K562 (cell line): ENCODE measurements around the gene ECSIT. TPM values are rescaled to one million over a fixed set of nuclear protein-coding genes. Genes with fewer than 3 reads are reported as not detected.
A peak's percentile ranks its signal among the peaks of the same experiment; 100 is the strongest.

Source experiments
- ATAC-seq: fragments of 200-7000 bp; cut with Tn5 transposase; 3 replicates; pipeline ENCODE4 v1.9.1; 2020; ENCODE audit warnings: moderate library complexity
- BruUV-seq: library from RNA; stranded (reverse); fragments of 400-500 nt; replicated peaks from 2 replicates; lab custom pipeline; 2021; lab: Mats Ljungman, UMichigan
- CTCF ChIA-PET: fragments of 300-600 bp; formaldehyde crosslinking; extraction: SDS; loops from one replicate; lab custom pipeline; 2021; ENCODE audit warnings: low intra/inter-chr PET ratio; lab: Yijun Ruan, JAX
- POLR2A ChIA-PET: fragments of 300-600, 350-650 bp; sonication (Branson Sonifier 250); formaldehyde crosslinking; extraction: SDS; loops from one replicate; lab custom pipeline; 2021; ENCODE audit warnings: antibody characterized with exemption, inconsistent platforms; lab: Yijun Ruan, JAX
- DNase-seq, 4 experiments: peaks; one replicate each; pipeline versions ENCODE4 v3.0.0 to v3.0.0-alpha.2; 2011 to 2018; ENCODE audit warnings: low spot score in 3 of 4, mixed read lengths in 3 of 4; ENCODE audit errors: extremely low read depth in 1 of 4
- FAIRE-seq: peaks from 2 replicates; lab custom pipeline; 2011; peaks lifted over from hg19 to GRCh38; lab: Jason Lieb, UNC
- H2AFZ ChIP-seq: 2 replicates; pipeline ENCODE4 v1.6.0; 2011; ENCODE audit warnings: low read depth, low read length, control low read depth, inconsistent platforms
- H3K27ac ChIP-seq: fragments of 200-600 bp; 3 replicates; pipeline ENCODE4 v1.8.0; 2011; ENCODE audit warnings: low read depth, mild to moderate bottlenecking, control low read depth, inconsistent platforms, low read length, moderate library complexity, mixed read lengths; ENCODE audit errors: extremely low read depth
- H3K27me3 ChIP-seq, 2 experiments: fragments of 300-600 bp in 1 of 2; 2 replicates in 1 of 2; 3 replicates in 1 of 2; pipeline versions ENCODE4 v1.6.0 to v1.8.0; 2011; ENCODE audit warnings: inconsistent platforms in 2 of 2, low read length in 2 of 2, mild to moderate bottlenecking in 1 of 2, mixed read lengths in 1 of 2, moderate library complexity in 1 of 2; ENCODE audit not compliant: control insufficient read depth in 2 of 2, insufficient read depth in 2 of 2
- H3K36me3 ChIP-seq: fragments of 300-600 bp; 3 replicates; pipeline ENCODE4 v1.8.0; 2011; ENCODE audit warnings: mild to moderate bottlenecking, low read length, inconsistent platforms; ENCODE audit not compliant: control insufficient read depth, insufficient read depth
- H3K4me1 ChIP-seq, 2 experiments: fragments of 200-600 bp in 1 of 2; replicated peaks in 1 of 2; 2 replicates in 1 of 2; 3 replicates in 1 of 2; pipeline versions ENCODE4 v1.5.1 to v1.8.0; 2011; ENCODE audit warnings: inconsistent platforms in 2 of 2, low read length in 2 of 2, mild to moderate bottlenecking in 1 of 2, mixed read lengths in 1 of 2, moderate library complexity in 1 of 2; ENCODE audit not compliant: control insufficient read depth in 2 of 2, insufficient read depth in 2 of 2
- H3K4me2 ChIP-seq: 2 replicates; pipeline ENCODE4 v1.6.1; 2011; ENCODE audit warnings: low read length, control low read depth, inconsistent platforms, mixed read lengths; ENCODE audit not compliant: insufficient read depth
- H3K4me3 ChIP-seq: fragments of 200-600 bp; sonication (generic), shearing (Covaris generic); 2 replicates; pipeline ENCODE4 v1.5.1; 2016; ENCODE audit warnings: control low read depth, inconsistent platforms
- H3K79me2 ChIP-seq: fragments of 200-600 bp; 3 replicates; pipeline ENCODE4 v1.8.0; 2011; ENCODE audit warnings: low read length, inconsistent platforms; ENCODE audit not compliant: control insufficient read depth, insufficient read depth
- H3K9ac ChIP-seq, 2 experiments: 2 replicates each; pipeline versions ENCODE4 v1.6.0 to v1.6.1; 2011; ENCODE audit warnings: low read depth in 2 of 2, low read length in 2 of 2, control low read depth in 1 of 2, inconsistent platforms in 1 of 2, mild to moderate bottlenecking in 1 of 2, mixed read lengths in 1 of 2; ENCODE audit not compliant: insufficient read depth in 1 of 2
- H3K9me1 ChIP-seq: one replicate; pipeline ENCODE4 v1.6.0; 2011; ENCODE audit warnings: inconsistent platforms, mild to moderate bottlenecking, low read length, moderate library complexity; ENCODE audit not compliant: control insufficient read depth, insufficient read depth
- H3K9me3 ChIP-seq: replicated peaks from 2 replicates; pipeline ENCODE4 v1.5.1; 2011; ENCODE audit warnings: low read depth, low read length, inconsistent platforms; ENCODE audit not compliant: control insufficient read depth, insufficient read depth
- H4K20me1 ChIP-seq: replicated peaks from 2 replicates; pipeline ENCODE4 v1.6.1; 2011; ENCODE audit warnings: low read length, inconsistent platforms, mixed read lengths; ENCODE audit not compliant: control insufficient read depth, insufficient read depth
- CBX8 ChIP-seq: fragments of 200-600 bp; sonication (generic); IDR thresholded peaks from 2 replicates; pipeline ENCODE4 v1.6.1; 2012; ENCODE audit warnings: borderline replicate concordance, mixed run types, low read depth, mild to moderate bottlenecking, moderate library complexity, mixed read lengths, low read length, control low read depth, inconsistent platforms; ENCODE audit not compliant: poor library complexity, severe bottlenecking; ENCODE audit errors: extremely low read depth
- ESRRB ChIP-seq: fragments of 250-450 bp; sonication (Bioruptor Pico); IDR thresholded peaks from 2 replicates; pipeline ENCODE4 v1.5.0; 2020; ENCODE audit warnings: mild to moderate bottlenecking, moderate library complexity, borderline replicate concordance
- ETS2 ChIP-seq: IDR thresholded peaks from 2 replicates; pipeline ENCODE4 v1.6.1; 2016; ENCODE audit warnings: borderline replicate concordance, missing genetic modification characterization, mild to moderate bottlenecking, moderate library complexity, missing compliant biosample characterization; ENCODE audit not compliant: poor library complexity, severe bottlenecking
- FOXJ2 ChIP-seq: fragments of 200-800 bp; sonication (Bioruptor generic); IDR thresholded peaks from 2 replicates; pipeline ENCODE4 v1.6.1; 2016; ENCODE audit warnings: missing genetic modification characterization, missing compliant biosample characterization
- KAT7 ChIP-seq: sonication (generic); formaldehyde crosslinking; IDR thresholded peaks from 2 replicates; pipeline ENCODE4 v1.8.0; 2022; ENCODE audit warnings: missing genetic modification reagents, mild to moderate bottlenecking, borderline replicate concordance
- KDM4B ChIP-seq, 2 experiments: fragments of 450-650 bp in 1 of 2; sonication (generic) in 1 of 2; IDR thresholded peaks; 2 replicates each; pipeline ENCODE4 v1.6.1; 2016 to 2017; ENCODE audit warnings: borderline replicate concordance in 2 of 2, antibody characterized with exemption in 1 of 2, low read depth in 1 of 2, mild to moderate bottlenecking in 1 of 2
- MAFK ChIP-seq: IDR thresholded peaks from 2 replicates; pipeline ENCODE4 v1.6.1; 2011; ENCODE audit warnings: low read length, improper control_type of control experiment
- RB1 ChIP-seq: fragments of 450-650 bp; IDR thresholded peaks from 2 replicates; pipeline ENCODE4 v1.6.1; 2017; ENCODE audit warnings: low read depth, mild to moderate bottlenecking
- RBM39 ChIP-seq: fragments of 200-400 bp; formaldehyde crosslinking; optimal IDR thresholded peaks from 2 replicates; pipeline ENCODE3; 2018; ENCODE audit warnings: low read depth, low read length
- RFX1 ChIP-seq: fragments of 450-650 bp; IDR thresholded peaks from 2 replicates; pipeline ENCODE4 v1.6.1; 2016; ENCODE audit warnings: mild to moderate bottlenecking, moderate library complexity
- SRF ChIP-seq, 2 experiments: fragments of 250-450, 450-650 bp in 1 of 2; sonication (Bioruptor Pico) in 1 of 2; sonication (generic) in 1 of 2; formaldehyde crosslinking; IDR thresholded peaks; 2 replicates each; pipeline versions ENCODE4 v1.5.0 to v1.5.1; 2020 to 2022; ENCODE audit warnings: mild to moderate bottlenecking in 1 of 2, missing genetic modification reagents in 1 of 2
- ZKSCAN3 ChIP-seq: fragments of 250-450 bp; sonication (Bioruptor Pico); IDR thresholded peaks from 2 replicates; pipeline ENCODE4 v1.4.0; 2020
- ZNF134 ChIP-seq: fragments of 250-450 bp; sonication (Bioruptor Pico); conservative IDR thresholded peaks from 2 replicates; pipeline ENCODE4 v1.4.0; 2020
- ZNF212 ChIP-seq: fragments of 450-650 bp; formaldehyde crosslinking; IDR thresholded peaks from 2 replicates; pipeline ENCODE4 v1.4.0; 2020; ENCODE audit warnings: mild to moderate bottlenecking
- ZNF41 ChIP-seq: fragments of 250-450 bp; sonication (Bioruptor Pico); conservative IDR thresholded peaks from 2 replicates; pipeline ENCODE4 v1.4.0; 2020; ENCODE audit warnings: mild to moderate bottlenecking
- WGBS: fragments of 100-300 bp; shearing (Covaris generic); methylation state at CpG from one replicate; pipeline ENCODE4 v1.1.6; 2016; ENCODE audit warnings: low coverage, mixed read lengths; ENCODE audit not compliant: insufficient coverage; ENCODE audit errors: missing lambda C conversion rate; 5-methylcytosine and 5-hydroxymethylcytosine counted together
- in situ Hi-C: fragments of 300-500 bp; cut with MboI; formaldehyde crosslinking; loops from 4 replicates; pipeline ENCODE4 v1.15.0; 2018; ENCODE audit warnings: inconsistent platforms, mixed read lengths
- intact Hi-C: fragments of 100-400 bp; cut with micrococcal nuclease; formaldehyde crosslinking; loops from 2 replicates; pipeline ENCODE4 v1.14.2; 2022
- polyA plus RNA-seq, 8 experiments: library from polyadenylated mRNA; depleted of rRNA in 4 of 8; stranded (reverse) in 5 of 8; unstranded in 3 of 8; fragments of >200 nt; fragmentation: Nextera tagmentation in 2 of 8; fragmentation: Illumina TruSeq in 1 of 8; extraction: Ambion mirVana in 2 of 8; extraction: Trizol in 1 of 8; gene quantifications; 2 replicates each; pipeline versions ENCODE4 v1.2.1 to v1.2.3, GENCODE V29; 2011 to 2014; ENCODE audit warnings: inconsistent platforms in 1 of 8, missing spikeins in 1 of 8
- total RNA-seq, 7 experiments: library from RNA; depleted of rRNA in 6 of 7; stranded (reverse); fragments of >200 nt in 6 of 7; fragmentation: Illumina TruSeq in 2 of 7; extraction: Trizol in 2 of 7; gene quantifications; 2 replicates each; pipeline versions ENCODE4 v1.2.1 to v1.2.3, GENCODE V29; 2011 to 2021; ENCODE audit warnings: low replicate concordance in 1 of 7
- TF ChIP-seq, protein P1 (sequence below): fragments of 200-800 bp; sonication (Bioruptor generic); IDR thresholded peaks from 2 replicates; pipeline ENCODE4 v1.6.1; 2017; ENCODE audit warnings: missing genetic modification characterization, missing compliant biosample characterization
- TF ChIP-seq, protein P2 (sequence below): IDR thresholded peaks from 3 replicates; pipeline ENCODE4 v1.6.1; 2011; ENCODE audit warnings: borderline replicate concordance, mild to moderate bottlenecking, moderate library complexity; ENCODE audit not compliant: insufficient read length; ENCODE audit errors: extremely low read depth

Gene ECSIT
- total and polyA plus RNA-seq, 9 of the 15 experiments (the other 6 are each of a cell fraction or from before 2014, with no cell fraction given), result 1.1 to 82.5 (median 43.9) TPM

GRCh38 chr19:11505504-11506100, 23.3 kb downstream of the ECSIT start, which contains the start of gene ZNF653:
TSS of gene ZNF653 (minus strand) at chr19:11505839. CDS start at chr19:11505786, 53 bp downstream.
- TSS peak; percentile 44 for BruUV-seq
- TF ChIP-seq ZNF134 (CRISPR knock-in tag) (no peak), ZNF212 (CRISPR knock-in tag) (no peak), SRF (CRISPR knock-in tag; IDR thresholded peaks at IDR 0.05) (no peak), RBM39 (no peak), MAFK (no peak), FOXJ2 (tag) (no peak), KAT7 (CRISPR knock-in tag) (no peak), RB1 (peak; percentile 56), CBX8 (no peak), RFX1 (peak; percentile 88), ESRRB (CRISPR knock-in tag) (no peak), KDM4B (IDR thresholded peaks at IDR 0.05; ENCODE audit: borderline replicate concordance in 2 of 2, low read depth in 1 of 2) (no peak), ZKSCAN3 (no peak), ZNF41 (CRISPR knock-in tag) (no peak), ETS2 (tag) (no peak)
- TF ChIP-seq, protein P1, sequence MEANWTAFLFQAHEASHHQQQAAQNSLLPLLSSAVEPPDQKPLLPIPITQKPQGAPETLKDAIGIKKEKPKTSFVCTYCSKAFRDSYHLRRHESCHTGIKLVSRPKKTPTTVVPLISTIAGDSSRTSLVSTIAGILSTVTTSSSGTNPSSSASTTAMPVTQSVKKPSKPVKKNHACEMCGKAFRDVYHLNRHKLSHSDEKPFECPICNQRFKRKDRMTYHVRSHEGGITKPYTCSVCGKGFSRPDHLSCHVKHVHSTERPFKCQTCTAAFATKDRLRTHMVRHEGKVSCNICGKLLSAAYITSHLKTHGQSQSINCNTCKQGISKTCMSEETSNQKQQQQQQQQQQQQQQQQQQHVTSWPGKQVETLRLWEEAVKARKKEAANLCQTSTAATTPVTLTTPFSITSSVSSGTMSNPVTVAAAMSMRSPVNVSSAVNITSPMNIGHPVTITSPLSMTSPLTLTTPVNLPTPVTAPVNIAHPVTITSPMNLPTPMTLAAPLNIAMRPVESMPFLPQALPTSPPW (CRISPR knock-in tag), result peak; percentile 70
- TF ChIP-seq, protein P2, sequence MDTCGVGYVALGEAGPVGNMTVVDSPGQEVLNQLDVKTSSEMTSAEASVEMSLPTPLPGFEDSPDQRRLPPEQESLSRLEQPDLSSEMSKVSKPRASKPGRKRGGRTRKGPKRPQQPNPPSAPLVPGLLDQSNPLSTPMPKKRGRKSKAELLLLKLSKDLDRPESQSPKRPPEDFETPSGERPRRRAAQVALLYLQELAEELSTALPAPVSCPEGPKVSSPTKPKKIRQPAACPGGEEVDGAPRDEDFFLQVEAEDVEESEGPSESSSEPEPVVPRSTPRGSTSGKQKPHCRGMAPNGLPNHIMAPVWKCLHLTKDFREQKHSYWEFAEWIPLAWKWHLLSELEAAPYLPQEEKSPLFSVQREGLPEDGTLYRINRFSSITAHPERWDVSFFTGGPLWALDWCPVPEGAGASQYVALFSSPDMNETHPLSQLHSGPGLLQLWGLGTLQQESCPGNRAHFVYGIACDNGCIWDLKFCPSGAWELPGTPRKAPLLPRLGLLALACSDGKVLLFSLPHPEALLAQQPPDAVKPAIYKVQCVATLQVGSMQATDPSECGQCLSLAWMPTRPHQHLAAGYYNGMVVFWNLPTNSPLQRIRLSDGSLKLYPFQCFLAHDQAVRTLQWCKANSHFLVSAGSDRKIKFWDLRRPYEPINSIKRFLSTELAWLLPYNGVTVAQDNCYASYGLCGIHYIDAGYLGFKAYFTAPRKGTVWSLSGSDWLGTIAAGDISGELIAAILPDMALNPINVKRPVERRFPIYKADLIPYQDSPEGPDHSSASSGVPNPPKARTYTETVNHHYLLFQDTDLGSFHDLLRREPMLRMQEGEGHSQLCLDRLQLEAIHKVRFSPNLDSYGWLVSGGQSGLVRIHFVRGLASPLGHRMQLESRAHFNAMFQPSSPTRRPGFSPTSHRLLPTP, result no peak

More at GRCh38 chr19:11505504-11506100, 23.3 kb downstream of the ECSIT start, which contains the start of gene ZNF653:
- Histone ChIP-seq H3K36me3 (peaks cover 14% of the 10 kb centered on the region; the same call in 1 of the 3 replicates), H3K27me3 (no peaks in the 10 kb centered on the region), H3K4me1 (peaks cover 7 to 33% of the 10 kb centered on the region in 2 experiments; a peak in 4 of 5 replicates), H3K4me3 (peak within 1 kb of the TSS; percentile 77), H2AFZ (peak within 1 kb of the TSS; percentile 78), H3K9me1 (no peaks in the 10 kb centered on the region), H3K79me2 (0 out of 3 replicates have a peak, but pooled peaks cover 3% of the 10 kb centered on the region), H4K20me1 (no peaks in the 10 kb centered on the region), H3K9ac (peak within 1 kb of the TSS; percentile 64 to 91), H3K27ac (peak within 1 kb of the TSS; percentile 84), H3K4me2 (peak within 1 kb of the TSS; percentile 82), H3K9me3 (no peaks in the 10 kb centered on the region)
- in situ Hi-C loops (no loop called here), intact Hi-C loops (no loop called here)
- DNase-seq (peak; percentile 93 to 98 (median 96)), FAIRE-seq (peak; percentile 95), ATAC-seq (peak; percentile 81)
- WGBS, result under 1% methylated on average over 45 of the region's 65 CpGs
- POLR2A ChIA-PET, result interaction anchor here (0.6 to 2.1 kb wide), 4 partner anchors 11 to 191 kb away, joined by 3 to 7 read pairs (median 3); no protein-coding TSS in a partner anchor
- CTCF ChIA-PET, result no interaction called here
